ENCODE results near the gene CTNND2.

Gene CTNND2

DNA sequence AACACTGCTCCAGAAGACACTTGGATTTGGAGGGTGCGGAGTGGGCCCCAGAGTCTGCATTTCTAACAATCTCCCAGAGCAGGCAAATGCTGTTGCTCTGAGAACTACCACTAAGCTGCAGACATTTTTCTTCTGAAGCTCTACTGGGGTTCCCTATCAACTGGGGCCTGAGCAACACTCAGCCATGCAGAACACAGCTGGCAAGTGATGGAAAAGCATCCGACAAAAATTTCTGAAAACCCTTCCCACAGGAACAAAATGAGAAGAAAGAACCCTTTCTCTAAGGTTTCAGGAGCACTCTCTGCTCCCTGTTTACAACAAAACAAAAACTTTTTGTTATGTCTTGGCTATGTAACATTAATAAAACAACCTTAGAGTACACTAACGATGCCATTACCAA, 516.9 kb downstream of the CTNND2 start:
- H3K27ac ChIP-seq (ENCODE audit: insufficient read depth in 1 of 2, low read depth in 1 of 2, low read length in 2 of 2, poor library complexity in 1 of 2, severe bottlenecking in 2 of 2) = no peak overlapping the region
- ChIA-PET POLR2A (no interaction called here), CTCF (interaction anchor here (1.4 kb wide), 1 partner anchor 9 kb away, joined by 5 read pairs; no protein-coding TSS in a partner anchor)
- no peaks in the 10 kb centered on the region for H3K36me3 ChIP-seq (ENCODE audit: control insufficient read depth in 4 of 4, insufficient read depth in 4 of 4, low read length in 3 of 4)
- no peaks in the 10 kb centered on the region for H3K9me3 ChIP-seq (ENCODE audit: control extremely low read depth in 1 of 5, control insufficient read depth in 4 of 5, insufficient read depth in 2 of 5, low read depth in 1 of 5, low read length in 4 of 5)
- DNase-seq = no peak
- H3K4me1 ChIP-seq (ENCODE audit: control extremely low read depth in 1 of 4, control insufficient read depth in 4 of 4, insufficient read depth in 4 of 4, low read length in 3 of 4) = peaks cover 0 to 15% (median 10%) of the 10 kb centered on the region in 4 experiments
- WGBS (ENCODE audit: insufficient coverage) = 92% methylated on average over 1 of the region's 3 CpGs
- no peak overlapping the region for H3K4me3 ChIP-seq (ENCODE audit: control insufficient read depth in 1 of 7, extremely low read depth in 1 of 7, insufficient read depth in 4 of 7, low read depth in 2 of 7, low read length in 6 of 7)
- peaks cover 11 to 47% (median 29%) of the 10 kb centered on the region in 5 experiments for H3K27me3 ChIP-seq (replicated peaks in 2 of 5; ENCODE audit: control insufficient read depth in 4 of 5, insufficient read depth in 5 of 5, low read length in 4 of 5)

DNA sequence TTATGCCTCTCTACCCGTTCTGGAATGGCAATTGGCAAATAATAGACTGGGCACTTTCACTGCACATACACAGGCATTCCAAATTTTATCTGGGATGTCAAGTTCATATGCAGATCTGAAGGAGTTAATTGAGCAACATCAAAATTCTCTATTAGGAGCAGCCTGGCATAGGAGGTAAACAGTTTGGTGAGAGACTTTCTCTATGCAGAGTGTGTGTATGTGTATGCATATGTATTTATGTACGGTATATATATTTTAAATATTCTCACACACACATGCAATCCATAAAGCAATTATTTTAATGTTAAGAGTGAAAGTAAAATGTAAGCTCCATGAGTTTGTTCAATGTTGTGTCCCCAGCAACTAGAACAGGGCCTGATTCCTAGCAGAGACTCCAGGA, 517.8 kb downstream of the CTNND2 start:
- Histone ChIP-seq H3K27me3 (replicated peaks in 2 of 5; ENCODE audit: control insufficient read depth in 4 of 5, insufficient read depth in 5 of 5, low read length in 4 of 5) (peaks cover 11 to 47% (median 30%) of the 10 kb centered on the region in 5 experiments), H3K27ac (ENCODE audit: insufficient read depth in 1 of 2, low read depth in 1 of 2, low read length in 2 of 2, poor library complexity in 1 of 2, severe bottlenecking in 2 of 2) (no peak overlapping the region), H3K4me1 (ENCODE audit: control extremely low read depth in 1 of 4, control insufficient read depth in 4 of 4, insufficient read depth in 4 of 4, low read length in 3 of 4) (peaks cover 0 to 15% (median 10%) of the 10 kb centered on the region in 4 experiments), H3K4me3 (ENCODE audit: control insufficient read depth in 1 of 7, extremely low read depth in 1 of 7, insufficient read depth in 4 of 7, low read depth in 2 of 7, low read length in 6 of 7) (no peak overlapping the region), H3K36me3 (ENCODE audit: control insufficient read depth in 4 of 4, insufficient read depth in 4 of 4, low read length in 3 of 4) (no peaks in the 10 kb centered on the region), H3K9me3 (ENCODE audit: control extremely low read depth in 1 of 5, control insufficient read depth in 4 of 5, insufficient read depth in 2 of 5, low read depth in 1 of 5, low read length in 4 of 5) (no peaks in the 10 kb centered on the region)
- 0% methylated on average over 1 of the region's 2 CpGs for WGBS (ENCODE audit: insufficient coverage)
- ChIA-PET POLR2A (no interaction called here), CTCF (interaction anchor here (0.9 to 1.0 kb wide), 2 partner anchors 11 to 35 kb away, joined by 3 to 4 read pairs; no protein-coding TSS in a partner anchor)
- no peak for DNase-seq

DNA sequence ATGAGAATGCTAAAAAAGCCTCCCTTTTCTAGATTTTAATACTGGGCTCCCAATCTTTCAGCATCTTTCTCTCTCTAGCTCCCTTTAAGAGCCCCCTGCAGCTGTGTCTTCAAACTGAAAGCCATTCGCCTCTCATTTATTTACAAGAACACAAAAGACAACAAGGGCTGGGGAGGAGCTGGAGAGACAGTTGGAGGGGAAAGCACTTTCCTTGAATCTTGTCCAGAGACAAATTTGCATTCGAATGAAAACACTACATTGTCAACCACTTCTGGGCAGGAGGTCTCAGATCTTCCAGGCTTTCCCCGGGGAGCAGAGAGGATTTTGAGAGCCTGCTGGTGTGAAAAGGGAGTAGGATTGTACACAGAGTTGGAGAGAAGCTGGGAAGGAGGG, 518.3 kb downstream of the CTNND2 start:
- H3K36me3 ChIP-seq (ENCODE audit: control insufficient read depth in 4 of 4, insufficient read depth in 4 of 4, low read length in 3 of 4) = no peaks in the 10 kb centered on the region
- no peak overlapping the region for H3K27ac ChIP-seq (ENCODE audit: insufficient read depth in 1 of 2, low read depth in 1 of 2, low read length in 2 of 2, poor library complexity in 1 of 2, severe bottlenecking in 2 of 2)
- no peaks in the 10 kb centered on the region for H3K9me3 ChIP-seq (ENCODE audit: control extremely low read depth in 1 of 5, control insufficient read depth in 4 of 5, insufficient read depth in 2 of 5, low read depth in 1 of 5, low read length in 4 of 5)
- WGBS (ENCODE audit: insufficient coverage) = 20% methylated on average over 1 of the region's 3 CpGs
- no peak for DNase-seq
- CTCF ChIA-PET = interaction anchor here (0.9 to 1.0 kb wide), 2 partner anchors 11 to 36 kb away, joined by 3 to 4 read pairs; no protein-coding TSS in a partner anchor
- H3K4me3 ChIP-seq (ENCODE audit: control insufficient read depth in 1 of 7, extremely low read depth in 1 of 7, insufficient read depth in 4 of 7, low read depth in 2 of 7, low read length in 6 of 7) = peak overlapping the region in 2 of 7 experiments; percentile 55 to 65
- POLR2A ChIA-PET = no interaction called here
- H3K4me1 ChIP-seq (ENCODE audit: control extremely low read depth in 1 of 4, control insufficient read depth in 4 of 4, insufficient read depth in 4 of 4, low read length in 3 of 4) = peaks cover 0 to 15% (median 10%) of the 10 kb centered on the region in 4 experiments
- peaks cover 11 to 47% (median 30%) of the 10 kb centered on the region in 5 experiments for H3K27me3 ChIP-seq (replicated peaks in 2 of 5; ENCODE audit: control insufficient read depth in 4 of 5, insufficient read depth in 5 of 5, low read length in 4 of 5)

DNA sequence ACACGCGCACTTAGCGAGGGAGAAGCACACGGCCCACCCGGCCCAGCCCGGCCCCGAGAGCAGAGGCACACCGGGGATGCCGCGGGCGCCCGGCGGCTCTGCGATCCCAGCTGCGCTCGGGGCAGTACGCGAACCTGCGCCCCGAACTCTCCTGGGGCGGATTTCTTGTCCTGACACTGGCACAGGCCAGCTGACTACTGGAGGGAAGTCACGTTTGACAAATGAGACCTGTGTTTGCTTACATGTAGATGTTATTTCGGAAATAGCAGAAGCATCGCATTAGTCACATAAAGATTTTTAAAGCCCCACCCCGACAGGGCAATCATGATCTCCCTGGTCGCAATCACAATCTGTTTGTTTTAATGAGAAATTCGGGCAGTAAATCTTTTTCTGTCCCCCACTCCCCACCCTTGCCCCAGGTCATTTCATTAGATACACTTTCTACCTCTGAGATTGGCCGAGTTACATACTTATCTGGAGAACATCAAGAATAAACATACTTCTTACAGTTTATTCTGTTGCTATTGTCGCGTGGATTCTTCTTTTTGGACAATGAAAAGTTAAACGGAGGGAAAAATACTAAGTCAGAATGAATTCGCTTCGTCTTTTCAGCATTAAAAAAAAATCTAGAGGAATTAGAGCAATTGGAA, 518.9 kb downstream of the CTNND2 start:
- WGBS (ENCODE audit: insufficient coverage) = under 1% methylated on average over 27 of the region's 33 CpGs
- H3K4me3 ChIP-seq (ENCODE audit: control insufficient read depth in 1 of 7, extremely low read depth in 1 of 7, insufficient read depth in 4 of 7, low read depth in 2 of 7, low read length in 6 of 7) = peak overlapping the region in 5 of 7 experiments; percentile 17 to 65 (median 55)
- POLR2A ChIA-PET = no interaction called here
- DNase-seq = peak; percentile 14 to 76 (median 66)
- peaks cover 11 to 47% (median 30%) of the 10 kb centered on the region in 5 experiments for H3K27me3 ChIP-seq (replicated peaks in 2 of 5; ENCODE audit: control insufficient read depth in 4 of 5, insufficient read depth in 5 of 5, low read length in 4 of 5)
- H3K4me1 ChIP-seq (ENCODE audit: control extremely low read depth in 1 of 4, control insufficient read depth in 4 of 4, insufficient read depth in 4 of 4, low read length in 3 of 4) = peaks cover 0 to 15% (median 10%) of the 10 kb centered on the region in 4 experiments
- H3K9me3 ChIP-seq (ENCODE audit: control extremely low read depth in 1 of 5, control insufficient read depth in 4 of 5, insufficient read depth in 2 of 5, low read depth in 1 of 5, low read length in 4 of 5) = no peaks in the 10 kb centered on the region
- H3K27ac ChIP-seq (ENCODE audit: insufficient read depth in 1 of 2, low read depth in 1 of 2, low read length in 2 of 2, poor library complexity in 1 of 2, severe bottlenecking in 2 of 2) = no peak overlapping the region
- H3K36me3 ChIP-seq (ENCODE audit: control insufficient read depth in 4 of 4, insufficient read depth in 4 of 4, low read length in 3 of 4) = no peaks in the 10 kb centered on the region
- CTCF ChIA-PET = interaction anchor here (0.7 to 1.1 kb wide), 4 partner anchors 10 to 398 kb away, joined by 3 to 4 read pairs (median 3); no protein-coding TSS in a partner anchor

DNA sequence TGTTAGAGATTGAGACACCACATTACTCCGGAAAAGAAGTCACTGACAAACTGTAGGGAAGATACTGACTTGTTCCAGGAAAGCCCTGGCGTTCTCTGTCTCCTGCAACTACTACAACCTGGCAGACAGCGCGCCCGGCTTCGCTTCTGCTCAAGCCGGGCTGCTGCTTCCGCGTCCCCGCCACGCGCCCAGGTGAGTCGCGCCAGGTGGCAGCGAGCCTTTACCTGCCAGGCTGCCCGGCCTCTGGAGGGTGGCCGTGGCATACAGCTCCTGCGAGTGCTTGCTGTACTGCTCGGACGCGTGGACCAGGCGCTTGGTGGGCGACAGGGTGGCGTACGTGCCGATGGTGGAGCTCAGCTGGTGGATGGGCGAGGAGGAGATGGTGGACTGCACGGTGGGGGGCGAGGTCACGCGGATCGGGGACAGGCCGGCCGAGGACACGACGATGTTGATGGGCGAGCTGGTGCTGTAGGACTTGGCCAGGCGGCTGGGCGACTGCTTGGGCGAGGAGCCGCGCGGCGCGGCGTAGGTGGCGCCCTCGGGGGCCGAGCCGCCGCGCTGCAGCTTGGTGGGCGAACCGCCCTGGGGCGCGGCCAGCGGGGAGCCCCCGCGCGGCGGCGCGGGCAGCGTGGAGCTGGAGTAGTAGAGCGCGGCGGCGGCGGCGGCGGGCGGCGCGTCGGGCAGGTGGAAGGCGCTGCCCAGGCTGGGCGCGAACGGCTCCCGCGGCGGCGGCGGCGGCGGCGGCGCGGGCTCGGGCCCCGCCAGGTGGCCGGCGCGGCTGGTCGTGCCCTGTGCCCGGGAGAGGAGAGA, 519.6 kb downstream of the CTNND2 start:
- Histone ChIP-seq H3K4me1 (ENCODE audit: control extremely low read depth in 1 of 4, control insufficient read depth in 4 of 4, insufficient read depth in 4 of 4, low read length in 3 of 4) (peaks cover 0 to 15% (median 10%) of the 10 kb centered on the region in 4 experiments), H3K36me3 (ENCODE audit: control insufficient read depth in 4 of 4, insufficient read depth in 4 of 4, low read length in 3 of 4) (no peaks in the 10 kb centered on the region), H3K4me3 (ENCODE audit: control insufficient read depth in 1 of 7, extremely low read depth in 1 of 7, insufficient read depth in 4 of 7, low read depth in 2 of 7, low read length in 6 of 7) (peak overlapping the region in 6 of 7 experiments; percentile 40 to 77 (median 52)), H3K9me3 (ENCODE audit: control extremely low read depth in 1 of 5, control insufficient read depth in 4 of 5, insufficient read depth in 2 of 5, low read depth in 1 of 5, low read length in 4 of 5) (no peaks in the 10 kb centered on the region), H3K27me3 (replicated peaks in 2 of 5; ENCODE audit: control insufficient read depth in 4 of 5, insufficient read depth in 5 of 5, low read length in 4 of 5) (peaks cover 11 to 47% (median 30%) of the 10 kb centered on the region in 5 experiments), H3K27ac (ENCODE audit: insufficient read depth in 1 of 2, low read depth in 1 of 2, low read length in 2 of 2, poor library complexity in 1 of 2, severe bottlenecking in 2 of 2) (no peak overlapping the region)
- ChIA-PET CTCF (interaction anchor here (0.7 to 1.1 kb wide), 3 partner anchors 21 to 397 kb away, joined by 3 read pairs; no protein-coding TSS in a partner anchor), POLR2A (no interaction called here)
- DNase-seq = peak; percentile 23 to 69 (median 62)
- 3% methylated on average over 81 of the region's 96 CpGs for WGBS (ENCODE audit: insufficient coverage)

DNA sequence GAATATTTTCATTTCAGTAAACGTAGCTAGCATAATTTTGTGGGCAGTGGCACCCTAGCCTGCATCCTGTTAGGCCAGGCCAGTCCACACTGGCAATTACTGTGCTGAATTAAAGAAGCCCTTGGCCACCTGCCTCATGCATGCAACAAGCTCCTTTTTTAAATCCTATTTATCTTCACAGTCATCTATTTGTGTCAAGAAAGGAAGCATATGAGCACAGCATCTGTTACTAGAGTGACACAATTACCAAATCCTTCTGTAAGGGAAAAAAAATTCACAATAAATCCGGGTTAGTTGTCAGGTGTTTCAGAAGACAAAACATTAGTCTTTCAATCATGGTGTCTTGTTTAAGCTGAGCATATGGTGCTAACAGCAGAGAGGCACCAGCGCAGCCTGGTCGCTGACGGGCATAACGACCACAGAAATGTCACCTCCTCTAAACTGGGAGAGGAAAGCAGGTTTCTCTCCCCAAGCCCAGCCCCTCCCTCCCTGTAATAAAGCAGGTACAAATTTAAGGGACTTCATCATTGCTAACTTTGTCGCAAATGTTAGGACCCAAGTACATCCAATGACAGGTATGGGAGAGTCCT, 520.6 kb downstream of the CTNND2 start:
- 88% methylated on average over 5 of the region's 7 CpGs for WGBS (ENCODE audit: insufficient coverage)
- ChIA-PET CTCF (no interaction called here), POLR2A (no interaction called here)
- peaks cover 11 to 47% (median 30%) of the 10 kb centered on the region in 5 experiments for H3K27me3 ChIP-seq (replicated peaks in 2 of 5; ENCODE audit: control insufficient read depth in 4 of 5, insufficient read depth in 5 of 5, low read length in 4 of 5)
- peaks cover 0 to 15% (median 10%) of the 10 kb centered on the region in 4 experiments for H3K4me1 ChIP-seq (ENCODE audit: control extremely low read depth in 1 of 4, control insufficient read depth in 4 of 4, insufficient read depth in 4 of 4, low read length in 3 of 4)
- no peak overlapping the region for H3K4me3 ChIP-seq (ENCODE audit: control insufficient read depth in 1 of 7, extremely low read depth in 1 of 7, insufficient read depth in 4 of 7, low read depth in 2 of 7, low read length in 6 of 7)
- DNase-seq = peak in 1 of 3 donors; percentile 22
- H3K27ac ChIP-seq (ENCODE audit: insufficient read depth in 1 of 2, low read depth in 1 of 2, low read length in 2 of 2, poor library complexity in 1 of 2, severe bottlenecking in 2 of 2) = no peak overlapping the region
- no peaks in the 10 kb centered on the region for H3K9me3 ChIP-seq (ENCODE audit: control extremely low read depth in 1 of 5, control insufficient read depth in 4 of 5, insufficient read depth in 2 of 5, low read depth in 1 of 5, low read length in 4 of 5)
- H3K36me3 ChIP-seq (ENCODE audit: control insufficient read depth in 4 of 4, insufficient read depth in 4 of 4, low read length in 3 of 4) = no peaks in the 10 kb centered on the region

Measured in common myeloid progenitor, CD34-positive (primary cell).